GM12865 (cell line): ENCODE measurements around the gene SLC7A6OS.
A peak's percentile ranks its signal among the peaks of the same experiment; 100 is the strongest.

Source experiments
- DNase-seq: peaks from one replicate; pipeline ENCODE4 v3.0.0; 2010; ENCODE audit warnings: low read depth
- H3K4me3 ChIP-seq: 2 replicates; pipeline ENCODE4 v1.5.1; 2011; ENCODE audit warnings: mild to moderate bottlenecking, low read depth, low read length, control low read depth
- TF ChIP-seq, protein P1 (sequence below): IDR thresholded peaks from 2 replicates; pipeline ENCODE4 v1.5.1; 2011; ENCODE audit warnings: low read length, control low read depth, low read depth, inconsistent platforms; ENCODE audit not compliant: insufficient read depth; ENCODE audit errors: missing control alignments

Gene SLC7A6OS

GRCh38 chr16:68273459-68273858, 37.3 kb downstream of the SLC7A6OS start:
- no peak overlapping the region for H3K4me3 ChIP-seq
- no peak for DNase-seq
- TF ChIP-seq, protein P1, sequence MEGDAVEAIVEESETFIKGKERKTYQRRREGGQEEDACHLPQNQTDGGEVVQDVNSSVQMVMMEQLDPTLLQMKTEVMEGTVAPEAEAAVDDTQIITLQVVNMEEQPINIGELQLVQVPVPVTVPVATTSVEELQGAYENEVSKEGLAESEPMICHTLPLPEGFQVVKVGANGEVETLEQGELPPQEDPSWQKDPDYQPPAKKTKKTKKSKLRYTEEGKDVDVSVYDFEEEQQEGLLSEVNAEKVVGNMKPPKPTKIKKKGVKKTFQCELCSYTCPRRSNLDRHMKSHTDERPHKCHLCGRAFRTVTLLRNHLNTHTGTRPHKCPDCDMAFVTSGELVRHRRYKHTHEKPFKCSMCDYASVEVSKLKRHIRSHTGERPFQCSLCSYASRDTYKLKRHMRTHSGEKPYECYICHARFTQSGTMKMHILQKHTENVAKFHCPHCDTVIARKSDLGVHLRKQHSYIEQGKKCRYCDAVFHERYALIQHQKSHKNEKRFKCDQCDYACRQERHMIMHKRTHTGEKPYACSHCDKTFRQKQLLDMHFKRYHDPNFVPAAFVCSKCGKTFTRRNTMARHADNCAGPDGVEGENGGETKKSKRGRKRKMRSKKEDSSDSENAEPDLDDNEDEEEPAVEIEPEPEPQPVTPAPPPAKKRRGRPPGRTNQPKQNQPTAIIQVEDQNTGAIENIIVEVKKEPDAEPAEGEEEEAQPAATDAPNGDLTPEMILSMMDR: no peak

GRCh38 chr16:68272507-68273209, 38.1 kb downstream of the SLC7A6OS start:
- H3K4me3 ChIP-seq: no peak overlapping the region
- DNase-seq: peak; percentile 39
- TF ChIP-seq, protein P1: no peak

GRCh38 chr16:68270353-68270752, 40.4 kb downstream of the SLC7A6OS start:
- no peak for DNase-seq
- no peak overlapping the region for H3K4me3 ChIP-seq
- TF ChIP-seq, protein P1: no peak

DNA sequence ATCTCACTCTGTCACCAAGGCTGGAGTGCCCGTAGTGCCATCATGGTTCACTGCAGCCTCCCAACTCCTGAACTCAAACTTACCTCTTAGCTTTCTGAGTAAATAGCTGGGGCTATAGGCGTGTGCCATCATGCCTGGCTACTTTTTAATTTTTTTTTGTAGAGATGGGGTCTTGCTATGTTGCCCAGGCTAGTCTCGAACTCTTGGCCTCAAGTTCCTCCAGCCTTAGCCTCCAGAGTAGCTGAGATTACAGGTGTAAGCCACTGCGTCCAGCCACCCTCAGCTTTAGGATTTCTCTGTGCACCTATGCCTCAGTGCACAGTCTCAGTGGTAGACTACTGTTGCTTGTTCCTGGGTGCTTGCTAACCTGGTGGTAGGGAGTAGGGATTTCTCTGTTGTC, 41.0 kb downstream of the SLC7A6OS start:
- TF ChIP-seq, protein P1: no peak
- DNase-seq: no peak
- no peak overlapping the region for H3K4me3 ChIP-seq

DNA sequence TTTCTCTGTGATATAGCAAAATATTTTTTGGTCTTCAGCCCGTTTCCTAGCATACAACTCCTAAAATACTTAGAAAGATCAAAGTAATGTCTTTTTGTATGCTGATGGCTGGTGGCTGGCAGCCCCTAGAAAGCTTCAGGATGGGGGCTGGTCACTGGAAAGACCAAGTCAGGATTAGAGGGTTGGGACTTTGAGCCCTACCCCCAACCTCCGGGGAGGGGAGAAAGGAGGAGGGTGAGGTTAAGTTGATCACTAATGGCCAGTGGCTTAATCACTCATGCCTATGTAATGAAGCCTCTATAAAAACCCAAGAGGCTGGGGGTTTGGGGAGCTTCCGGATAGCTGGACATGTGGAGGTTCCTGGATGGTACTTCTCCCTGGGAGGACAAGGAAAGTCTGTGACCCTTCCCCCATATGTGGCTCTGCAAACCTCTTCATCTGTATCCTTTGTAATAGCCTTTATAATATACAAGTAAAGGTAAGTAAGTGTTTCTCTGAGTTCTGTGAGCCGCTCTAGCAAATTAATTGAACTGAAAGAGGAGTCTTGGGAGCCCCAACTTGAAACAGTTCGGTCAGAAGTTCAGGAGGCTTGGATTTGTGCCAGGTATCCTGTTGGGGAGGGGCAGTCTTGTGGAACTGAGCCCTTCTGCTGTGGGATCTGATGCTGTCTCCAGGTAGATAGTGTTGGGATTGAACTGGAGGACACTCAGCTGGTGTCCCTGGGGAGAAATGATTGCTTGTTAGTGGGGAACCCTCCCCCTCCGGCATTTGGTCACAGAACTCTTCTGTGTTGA, 42.9 kb downstream of the SLC7A6OS start:
- H3K4me3 ChIP-seq: no peak overlapping the region
- TF ChIP-seq, protein P1: no peak
- no peak for DNase-seq

- TF ChIP-seq, protein P1: no peak
- H3K4me3 ChIP-seq: peak overlapping the region; percentile 63
- DNase-seq: peak; percentile 70
These were observed 45.4 kb downstream of the SLC7A6OS start for GRCh38 chr16:68265078-68265920.
